GM23248 (cell line): ENCODE measurements around the gene E2F1. TPM values are rescaled to one million over a fixed set of nuclear protein-coding genes. Genes with fewer than 3 reads are reported as not detected.

Source experiments
- DNase-seq: peaks from one replicate; pipeline ENCODE4 v3.0.0-alpha.2; 2015
- H2AFZ ChIP-seq: fragments of 200-600 bp; sonication (generic); 2 replicates; pipeline ENCODE4 v1.6.1; 2016; ENCODE audit warnings: antibody characterized with exemption
- H3F3A ChIP-seq: fragments of 200-600 bp; sonication (generic); 2 replicates; pipeline ENCODE4 v1.6.1; 2016; ENCODE audit warnings: mild to moderate bottlenecking, antibody characterized with exemption, mixed run types; ENCODE audit not compliant: insufficient read depth
- H3K27ac ChIP-seq: fragments of 200-600 bp; sonication (generic); 2 replicates; pipeline ENCODE4 v1.5.1; 2016; ENCODE audit warnings: mild to moderate bottlenecking
- H3K27me3 ChIP-seq: fragments of 200-600 bp; sonication (generic); replicated peaks from 2 replicates; pipeline ENCODE4 v1.6.1; 2016; ENCODE audit warnings: mild to moderate bottlenecking; ENCODE audit not compliant: insufficient read depth
- H3K36me3 ChIP-seq: fragments of 200-600 bp; sonication (generic); 2 replicates; pipeline ENCODE4 v1.6.1; 2016; ENCODE audit warnings: low read depth, mild to moderate bottlenecking
- H3K4me1 ChIP-seq: fragments of 200-600 bp; sonication (generic); 2 replicates; pipeline ENCODE4 v1.6.1; 2016; ENCODE audit warnings: mild to moderate bottlenecking; ENCODE audit not compliant: insufficient read depth
- H3K4me2 ChIP-seq: fragments of 200-600 bp; sonication (generic); one replicate; pipeline ENCODE4 v1.6.1; 2016; ENCODE audit warnings: mild to moderate bottlenecking; ENCODE audit not compliant: unreplicated experiment
- H3K4me3 ChIP-seq: fragments of 200-600 bp; sonication (generic); 2 replicates; pipeline ENCODE4 v1.5.1; 2016; ENCODE audit warnings: mild to moderate bottlenecking
- H3K79me2 ChIP-seq: fragments of 200-600 bp; sonication (generic); 2 replicates; pipeline ENCODE4 v1.6.1; 2016; ENCODE audit warnings: mild to moderate bottlenecking; ENCODE audit not compliant: insufficient read depth
- H3K9ac ChIP-seq: fragments of 200-600 bp; sonication (generic); 2 replicates; pipeline ENCODE4 v1.6.1; 2016; ENCODE audit warnings: mild to moderate bottlenecking
- H3K9me2 ChIP-seq: fragments of 200-600 bp; sonication (generic); 2 replicates; pipeline ENCODE4 v1.6.1; 2016; ENCODE audit warnings: mixed run types, mild to moderate bottlenecking, moderate library complexity; ENCODE audit not compliant: insufficient read depth
- H3K9me3 ChIP-seq: fragments of 200-600 bp; sonication (generic); one replicate; pipeline ENCODE4 v1.6.1; 2017; ENCODE audit warnings: low read depth
- H4K20me1 ChIP-seq: fragments of 200-600 bp; sonication (generic); 2 replicates; pipeline ENCODE4 v1.6.0; 2016; ENCODE audit not compliant: insufficient read depth
- EZH2 ChIP-seq: fragments of 200-600 bp; sonication (generic); IDR thresholded peaks from 2 replicates; pipeline ENCODE4 v1.6.1; 2018; ENCODE audit warnings: antibody characterized with exemption, mild to moderate bottlenecking; ENCODE audit not compliant: insufficient read depth, poor library complexity, severe bottlenecking
- EZH2phosphoT487 ChIP-seq: fragments of 200-600 bp; sonication (generic); IDR thresholded peaks from 2 replicates; pipeline ENCODE4 v1.6.1; 2018; ENCODE audit warnings: antibody characterized with exemption, moderate library complexity, mild to moderate bottlenecking, low read depth; ENCODE audit not compliant: insufficient read depth
- WGBS, 2 experiments: methylation state at CpG; one replicate each; pipeline ENCODE4 v1.1.6; 2015 to 2017; ENCODE audit warnings: low lambda C conversion rate in 2 of 2, low coverage in 1 of 2; ENCODE audit errors: missing lambda C conversion rate in 2 of 2; 5-methylcytosine and 5-hydroxymethylcytosine counted together
- in situ Hi-C: fragments of 300-500 bp; cut with MboI; formaldehyde crosslinking; loops from 2 replicates; pipeline ENCODE4 v1.15.0; 2020
- polyA plus RNA-seq: library from polyadenylated mRNA; unstranded; fragments of >200 nt; fragmentation: Nextera tagmentation; extraction: Ambion mirVana; gene quantifications from 2 replicates; pipeline ENCODE4 v1.2.1, GENCODE V29; 2016
- total RNA-seq: library from RNA; depleted of rRNA; stranded (reverse); fragments of >200 nt; shearing (Covaris generic); gene quantifications from 2 replicates; pipeline ENCODE4 v1.2.3, GENCODE V29; 2014

The E2F1 gene
- total and polyA plus RNA-seq, 2 experiments from 2014 or later, result 4.9 to 12.9 TPM

GRCh38 chr20:33677991-33678702 lies 8.0 kb downstream of the E2F1 start:
- no peaks in the 10 kb centered on the region for H3K27me3 ChIP-seq

DNA sequence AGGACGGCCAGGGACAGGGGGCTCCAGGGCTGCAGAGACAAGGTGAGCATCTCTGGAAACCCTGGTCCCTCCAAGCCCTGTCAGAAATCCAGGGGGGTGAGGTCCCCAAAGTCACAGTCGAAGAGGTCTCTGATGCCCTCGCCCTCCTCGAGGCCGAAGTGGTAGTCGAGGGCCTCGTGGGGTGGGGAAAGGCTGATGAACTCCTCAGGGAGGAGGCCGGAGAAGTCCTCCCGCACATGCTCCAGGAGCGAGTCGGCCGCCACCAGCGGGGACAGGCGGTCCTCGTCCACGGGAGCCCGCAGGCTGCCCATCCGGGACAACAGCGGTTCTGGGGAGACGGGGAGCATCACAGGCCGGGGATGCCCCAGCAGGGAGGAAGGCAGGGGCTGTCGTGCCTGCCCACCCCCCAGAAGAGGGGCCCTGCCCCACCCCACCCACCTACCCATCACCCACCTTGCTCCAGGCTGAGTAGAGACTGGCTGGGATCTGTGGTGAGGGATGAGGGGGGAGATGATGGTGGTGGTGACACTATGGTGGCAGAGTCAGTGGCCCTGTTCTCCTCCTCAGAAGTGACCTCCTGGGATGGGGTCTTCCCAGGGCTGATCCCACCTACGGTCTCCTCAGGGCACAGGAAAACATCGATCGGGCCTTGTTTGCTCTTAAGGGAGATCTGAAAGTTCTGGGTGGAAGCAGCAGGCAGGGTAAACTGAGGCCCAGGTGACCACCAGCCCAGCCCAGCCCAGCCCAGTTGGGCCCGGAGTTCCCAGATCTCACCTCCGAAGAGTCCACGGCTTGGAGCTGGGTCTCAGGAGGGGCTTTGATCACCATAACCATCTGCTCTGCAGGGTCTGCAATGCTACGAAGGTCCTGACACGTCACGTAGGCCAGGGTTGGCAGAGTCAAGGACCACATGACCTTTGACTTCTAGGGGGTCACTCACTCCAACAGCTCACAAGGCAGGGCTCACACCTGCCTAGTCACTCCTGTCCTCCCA lies 9.2 kb downstream of the E2F1 start:
- Histone ChIP-seq H3K9me2 (no peaks in the 10 kb centered on the region), H3K79me2 (peaks cover 20% of the 10 kb centered on the region), H3K4me1 (peaks cover 29% of the 10 kb centered on the region), H3K27me3 (no peaks in the 10 kb centered on the region), H3K4me3 (no peak overlapping the region), H2AFZ (no peak overlapping the region), H3K9ac (no peak overlapping the region), H3K27ac (no peak overlapping the region), H4K20me1 (no peaks in the 10 kb centered on the region), H3K9me3 (no peaks in the 10 kb centered on the region), H3F3A (peaks cover 14% of the 10 kb centered on the region), H3K4me2 (no peak overlapping the region), H3K36me3 (no peaks in the 10 kb centered on the region)
- TF ChIP-seq EZH2phosphoT487 (no peak), EZH2 (no peak)
- WGBS, 2 experiments, result 93 to 96% methylated on average over 18 to 31 of the region's 31 CpGs
- in situ Hi-C loops, result no loop called here
- no peak for DNase-seq

More at GRCh38 chr20:33677991-33678702, 8.0 kb downstream of the E2F1 start:
- no peak for TF ChIP-seq EZH2phosphoT487
- no peak for TF ChIP-seq EZH2
- Histone ChIP-seq H4K20me1 (no peaks in the 10 kb centered on the region), H3F3A (peaks cover 14% of the 10 kb centered on the region), H3K4me2 (no peak overlapping the region), H3K4me3 (no peak overlapping the region), H3K79me2 (peaks cover 14% of the 10 kb centered on the region), H3K27ac (no peak overlapping the region), H3K9ac (no peak overlapping the region), H3K36me3 (no peaks in the 10 kb centered on the region), H2AFZ (no peak overlapping the region), H3K9me3 (no peaks in the 10 kb centered on the region), H3K9me2 (no peaks in the 10 kb centered on the region), H3K4me1 (peaks cover 18% of the 10 kb centered on the region)
- DNase-seq, result no peak
- 47 to 48% methylated on average over 13 to 15 of the region's 15 CpGs for WGBS, 2 experiments
- in situ Hi-C loops, result no loop called here

GRCh38 chr20:33676121-33676520 lies 10.1 kb downstream of the E2F1 start:
- H3F3A ChIP-seq, result peaks cover 14% of the 10 kb centered on the region
- no peak overlapping the region for H3K27ac ChIP-seq
- H4K20me1 ChIP-seq, result no peaks in the 10 kb centered on the region
- TF ChIP-seq EZH2 (no peak), EZH2phosphoT487 (no peak)
- 75 to 81% methylated on average over 10 to 11 of the region's 11 CpGs for WGBS, 2 experiments
- H2AFZ ChIP-seq, result no peak overlapping the region
- no peak overlapping the region for H3K9ac ChIP-seq
- H3K79me2 ChIP-seq, result peaks cover 21% of the 10 kb centered on the region
- H3K9me2 ChIP-seq, result no peaks in the 10 kb centered on the region
- H3K4me3 ChIP-seq, result no peak overlapping the region
- no peaks in the 10 kb centered on the region for H3K9me3 ChIP-seq
- H3K4me2 ChIP-seq, result no peak overlapping the region
- in situ Hi-C loops, result no loop called here
- DNase-seq, result no peak
- H3K4me1 ChIP-seq, result peaks cover 29% of the 10 kb centered on the region
- H3K36me3 ChIP-seq, result no peaks in the 10 kb centered on the region
- no peaks in the 10 kb centered on the region for H3K27me3 ChIP-seq

DNA sequence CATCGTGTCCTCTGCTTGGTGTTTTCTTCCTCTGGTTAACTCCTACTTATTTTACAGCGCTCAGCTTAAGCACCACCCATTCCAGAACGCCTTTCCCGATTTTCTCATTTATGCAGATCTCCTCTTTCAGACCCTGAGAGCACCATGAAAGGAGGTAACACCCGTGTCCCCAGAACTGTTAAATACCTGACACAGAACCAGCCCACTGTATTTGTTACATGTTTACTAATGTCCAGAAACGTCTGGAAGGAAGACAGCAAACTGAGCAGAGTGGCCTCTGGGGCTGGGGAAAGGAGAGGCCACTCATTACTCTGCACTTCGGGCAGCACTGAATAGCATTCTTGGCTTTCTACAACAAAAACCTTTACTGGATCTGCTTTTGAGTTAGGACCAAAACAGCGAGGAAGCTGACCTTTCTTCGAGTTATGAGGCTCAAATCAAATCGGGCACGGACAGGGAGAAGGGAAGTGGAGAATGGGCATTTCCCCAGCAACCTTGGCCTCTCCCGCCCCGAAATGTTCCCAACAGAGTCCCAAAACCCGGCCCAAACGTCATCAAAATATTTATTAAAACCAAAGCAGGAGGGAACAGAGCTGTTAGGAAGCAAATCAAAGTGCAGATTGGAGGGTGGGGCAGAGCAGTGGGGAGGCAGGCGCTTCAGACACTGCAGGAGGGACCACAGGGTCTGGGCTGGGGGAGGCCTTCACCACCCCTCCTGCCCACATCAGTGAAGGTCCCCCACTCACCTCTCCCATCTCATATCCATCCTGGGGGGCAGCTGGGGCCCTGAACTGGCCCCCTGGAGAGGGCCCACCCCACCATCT lies 10.8 kb downstream of the E2F1 start:
- Histone ChIP-seq H3K9me2 (no peaks in the 10 kb centered on the region), H3K9ac (peak overlapping the region; percentile 84), H3K4me3 (peak overlapping the region; percentile 81), H3K4me1 (peaks cover 25% of the 10 kb centered on the region), H2AFZ (peak overlapping the region; percentile 96), H3F3A (peaks cover 14% of the 10 kb centered on the region), H3K27ac (peak overlapping the region; percentile 59), H3K9me3 (no peaks in the 10 kb centered on the region), H4K20me1 (no peaks in the 10 kb centered on the region), H3K79me2 (peaks cover 21% of the 10 kb centered on the region), H3K4me2 (peak overlapping the region; percentile 87), H3K36me3 (no peaks in the 10 kb centered on the region), H3K27me3 (no peaks in the 10 kb centered on the region)
- 13 to 15% methylated on average over 16 of the region's 16 CpGs for WGBS, 2 experiments
- TF ChIP-seq EZH2 (no peak), EZH2phosphoT487 (no peak)
- in situ Hi-C loops, result no loop called here
- DNase-seq, result peak; percentile 50
